Activated CD8-positive, alpha-beta memory T cell treated with anti-CD3 and anti-CD28 coated beads, Interleukin-2, amount 10 ng/mL, durations not matched to agents 7 days and 5 days (primary cell): ENCODE measurements around the gene AP3S2. TPM values are rescaled to one million over a fixed set of nuclear protein-coding genes. Genes with fewer than 3 reads are reported as not detected.
"Not testable (repeated sequence)": the region's sequence is repeated elsewhere in the genome, so short reads cannot be mapped to it uniquely, and the experiment has no call there.

Experiments
- ATAC-seq: fragments of 150-1000 bp; cut with Tn5 transposase; one replicate; pipeline ENCODE4 v1.10.0; 2021; ENCODE audit warnings: moderate library complexity
- CTCF ChIA-PET: fragments of 350-600 bp; sonication (Branson Sonifier 250); formaldehyde crosslinking; loops from one replicate; lab custom pipeline; 2021; ENCODE audit warnings: antibody characterized with exemption; lab: Charles Lee
- DNase-seq: peaks from one replicate; pipeline ENCODE4 v3.0.0-alpha.2; 2020
- H3K27ac Mint-ChIP-seq: one replicate; pipeline ENCODE4 v1.8.0; 2021; ENCODE audit warnings: mild to moderate bottlenecking, mixed read lengths
- H3K27me3 Mint-ChIP-seq: one replicate; pipeline ENCODE4 v1.8.0; 2021; ENCODE audit warnings: mixed read lengths
- H3K36me3 Mint-ChIP-seq: one replicate; pipeline ENCODE4 v1.8.0; 2021; ENCODE audit warnings: mild to moderate bottlenecking, mixed read lengths
- H3K4me1 Mint-ChIP-seq: one replicate; pipeline ENCODE4 v1.8.0; 2021; ENCODE audit warnings: mixed read lengths
- H3K4me3 Mint-ChIP-seq: one replicate; pipeline ENCODE4 v1.8.0; 2021; ENCODE audit warnings: mild to moderate bottlenecking, moderate library complexity, mixed read lengths
- H3K9me3 Mint-ChIP-seq: one replicate; pipeline ENCODE4 v1.8.0; 2022; ENCODE audit warnings: low read depth, mixed read lengths
- total RNA-seq, 2 experiments: library from RNA; stranded (reverse); gene quantifications; one replicate each; pipeline ENCODE4 v1.2.3, GENCODE V29; 2021

Gene AP3S2
- total RNA-seq, 2 experiments from 2014 or later, result 22.2 to 26.5 TPM

- DNase-seq (no peak), ATAC-seq (no peak)
- Mint-ChIP-seq H3K4me3 (no peak overlapping the region), H3K36me3 (no peaks in the 10 kb centered on the region), H3K9me3 (no peaks in the 10 kb centered on the region), H3K27ac (no peak overlapping the region), H3K4me1 (no peaks in the 10 kb centered on the region), H3K27me3 (no peaks in the 10 kb centered on the region)
- CTCF ChIA-PET, result interaction anchor here (1.3 kb wide), 1 partner anchor 41 kb away, joined by 3 read pairs; no protein-coding TSS in a partner anchor
Measured at GRCh38 chr15:89802231-89802928, 91.4 kb downstream of the AP3S2 start.

- Mint-ChIP-seq H3K36me3 (no peaks in the 10 kb centered on the region), H3K27ac (no peak overlapping the region), H3K4me1 (no peaks in the 10 kb centered on the region), H3K9me3 (no peaks in the 10 kb centered on the region), H3K27me3 (peaks cover 2% of the 10 kb centered on the region), H3K4me3 (no peak overlapping the region)
- no peak for ATAC-seq
- CTCF ChIA-PET, result no interaction called here
- no peak for DNase-seq
Measured at GRCh38 chr15:89801471-89802195, 92.2 kb downstream of the AP3S2 start.

DNA sequence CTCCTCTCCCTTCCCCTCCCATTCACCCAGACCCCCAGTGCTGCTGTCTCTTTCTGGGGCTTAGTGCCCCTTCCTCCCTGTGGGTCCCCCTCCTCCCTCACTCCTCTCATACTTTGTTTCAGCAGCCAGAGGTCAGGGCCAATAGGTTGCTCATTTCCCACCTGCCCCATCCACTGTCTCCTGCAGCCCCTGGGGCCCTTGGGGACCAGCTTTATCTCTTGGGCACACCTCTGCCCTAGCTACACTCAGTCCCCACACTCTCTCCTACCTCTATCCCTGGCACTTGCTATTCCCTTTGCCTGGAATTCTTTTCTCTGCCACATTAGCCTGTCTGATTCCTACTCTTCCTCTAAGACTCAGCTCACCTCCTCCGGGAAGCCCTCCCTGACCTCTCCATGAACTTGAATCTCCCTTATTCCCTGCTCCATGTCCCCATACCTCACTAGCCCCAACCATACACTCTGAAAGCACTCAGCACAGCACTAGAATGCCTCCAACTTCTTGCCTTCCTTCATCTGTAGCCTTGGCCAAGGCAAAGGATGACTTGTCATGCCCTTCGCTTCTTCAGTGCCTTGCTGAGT lies 93.8 kb downstream of the AP3S2 start:
- Mint-ChIP-seq H3K4me1 (no peaks in the 10 kb centered on the region), H3K36me3 (no peaks in the 10 kb centered on the region), H3K9me3 (no peaks in the 10 kb centered on the region), H3K27ac (no peak overlapping the region), H3K4me3 (no peak overlapping the region), H3K27me3 (peaks cover 9% of the 10 kb centered on the region)
- no peak for ATAC-seq
- no peak for DNase-seq
- CTCF ChIA-PET, result no interaction called here

DNA sequence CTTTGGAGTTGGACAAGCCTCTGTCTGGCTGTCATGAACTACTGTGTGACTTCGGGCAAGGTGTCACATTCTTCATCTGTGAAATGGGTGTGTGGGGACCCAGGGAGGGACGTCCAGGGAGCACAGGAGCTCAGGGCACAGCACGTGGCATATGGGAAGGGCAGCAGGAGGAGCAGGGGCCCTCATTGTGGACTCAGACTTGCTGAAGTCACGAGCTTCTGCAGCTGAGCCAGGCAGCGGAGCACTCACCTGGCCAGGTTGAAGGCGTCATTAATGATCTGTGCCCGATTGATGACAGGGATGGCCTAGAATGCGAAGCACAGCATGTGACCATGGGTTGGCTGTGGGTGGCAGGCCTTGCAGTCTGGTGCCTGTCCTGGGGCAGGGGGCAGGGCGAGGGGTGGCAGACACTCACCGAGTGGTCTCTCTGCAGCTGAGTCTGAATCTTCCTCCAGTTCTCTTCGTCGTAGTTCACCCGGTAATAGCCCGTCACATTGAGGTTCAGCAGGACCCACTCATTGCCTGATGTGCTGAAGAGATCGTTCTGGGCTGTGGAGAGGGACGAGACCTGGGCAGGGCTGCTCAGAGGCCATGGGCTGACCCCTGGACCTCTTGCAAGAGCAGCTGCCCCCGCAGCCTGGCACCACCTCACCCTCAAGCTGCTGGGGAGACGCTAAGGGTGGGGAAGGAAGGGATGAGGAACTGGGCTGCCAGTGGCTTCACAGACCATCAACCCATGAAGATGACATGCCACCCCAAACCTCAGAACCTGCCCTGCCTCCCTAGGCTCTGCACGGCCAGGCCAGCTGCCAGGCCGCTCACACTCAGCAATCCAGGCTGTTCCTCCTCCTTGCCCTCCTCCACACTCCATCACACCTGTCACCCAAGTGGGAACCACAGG lies 94.5 kb downstream of the AP3S2 start:
- no peaks in the 10 kb centered on the region for H3K36me3 Mint-ChIP-seq
- ATAC-seq (no peak), DNase-seq (no peak)
- H3K9me3 Mint-ChIP-seq, result no peaks in the 10 kb centered on the region
- CTCF ChIA-PET, result interaction anchor here (1.0 kb wide), 1 partner anchor 76 kb away, joined by 3 read pairs; no protein-coding TSS in a partner anchor
- H3K27ac Mint-ChIP-seq, result no peak overlapping the region
- H3K4me3 Mint-ChIP-seq, result no peak overlapping the region
- H3K27me3 Mint-ChIP-seq, result peaks cover 13% of the 10 kb centered on the region
- H3K4me1 Mint-ChIP-seq, result no peaks in the 10 kb centered on the region

- CTCF ChIA-PET, result interaction anchor here (1.0 kb wide), 1 partner anchor 77 kb away, joined by 3 read pairs; no protein-coding TSS in a partner anchor
Measured at GRCh38 chr15:89797678-89798201, 96.1 kb downstream of the AP3S2 start.

DNA sequence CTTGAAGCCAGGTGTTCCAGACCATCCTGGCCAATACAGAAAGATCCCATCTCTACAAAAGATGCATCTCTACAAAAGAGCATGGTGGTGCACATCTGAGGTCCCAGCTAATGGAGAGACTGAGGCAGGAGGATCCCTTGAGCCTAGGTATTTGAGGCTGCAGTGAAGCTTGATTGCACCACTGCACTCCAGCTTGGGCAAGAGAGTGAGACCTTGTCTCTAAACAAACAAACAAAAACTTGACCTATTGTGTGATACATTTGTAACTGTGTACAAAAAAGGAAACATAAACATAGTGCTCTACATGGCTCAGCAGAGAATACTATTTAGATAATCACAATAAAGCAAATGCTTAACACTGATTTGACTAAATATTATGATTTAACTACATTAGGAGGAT lies 97.8 kb downstream of the AP3S2 start:
- Mint-ChIP-seq H3K4me1 (no peaks in the 10 kb centered on the region), H3K4me3 (no peak overlapping the region)

More at GRCh38 chr15:89797678-89798201, 96.1 kb downstream of the AP3S2 start:
- ATAC-seq (no peak), DNase-seq (no peak)
- H3K27ac Mint-ChIP-seq, result no peak overlapping the region
- no peaks in the 10 kb centered on the region for H3K36me3 Mint-ChIP-seq
- peaks cover 16% of the 10 kb centered on the region for H3K27me3 Mint-ChIP-seq
- H3K4me1 Mint-ChIP-seq, result no peaks in the 10 kb centered on the region
- H3K4me3 Mint-ChIP-seq, result no peak overlapping the region
- H3K9me3 Mint-ChIP-seq, result no peaks in the 10 kb centered on the region

GRCh38 chr15:89794627-89795241 lies 99.1 kb downstream of the AP3S2 start:
- Mint-ChIP-seq H3K4me1 (no peaks in the 10 kb centered on the region), H3K27me3 (peaks cover 16% of the 10 kb centered on the region), H3K4me3 (no peak overlapping the region), H3K36me3 (no peaks in the 10 kb centered on the region), H3K27ac (no peak overlapping the region), H3K9me3 (no peaks in the 10 kb centered on the region)
- CTCF ChIA-PET, result no interaction called here
- no peak for DNase-seq
- no peak for ATAC-seq

More for the DNA sequence above, 97.8 kb downstream of the AP3S2 start:
- Mint-ChIP-seq H3K27ac (no peak overlapping the region), H3K36me3 (no peaks in the 10 kb centered on the region), H3K27me3 (peaks cover 16% of the 10 kb centered on the region), H3K9me3 (no peaks in the 10 kb centered on the region)
- ATAC-seq (no peak), DNase-seq (no peak)
- CTCF ChIA-PET, result no interaction called here

DNA sequence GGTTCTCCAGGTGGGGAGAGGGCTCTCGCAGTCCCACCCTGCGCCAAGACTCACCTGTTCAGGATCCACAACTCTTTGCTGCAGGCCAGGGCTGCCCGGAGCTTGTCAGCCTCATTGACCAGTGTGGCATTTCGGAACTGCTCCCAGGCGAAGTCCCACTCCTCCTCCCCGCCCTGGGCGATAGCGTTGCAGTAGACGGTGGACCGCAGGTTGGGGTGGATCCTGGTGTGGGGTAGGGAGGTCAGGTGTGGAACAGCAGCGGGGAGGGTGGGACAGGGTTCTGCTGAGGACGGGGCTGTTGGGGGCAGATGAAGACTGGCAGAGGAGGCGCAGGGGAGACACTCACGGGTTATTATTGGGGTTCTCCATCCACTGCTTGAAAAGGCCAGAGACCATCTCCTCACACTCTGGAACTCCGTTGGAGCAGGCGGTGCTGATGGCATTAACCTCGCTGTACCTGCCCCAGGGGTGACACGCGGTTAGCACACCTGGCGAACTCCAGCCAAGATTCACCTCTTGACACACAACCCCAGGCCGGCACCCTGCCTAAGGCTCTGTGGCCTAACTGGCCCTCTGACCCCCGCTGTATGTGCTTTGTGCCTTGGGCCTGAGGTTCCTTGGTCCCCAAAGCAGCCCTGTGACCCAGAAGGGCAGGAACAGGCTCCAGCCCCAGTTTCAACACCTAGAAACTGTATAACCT lies 101.5 kb downstream of the AP3S2 start:
- H3K4me3 Mint-ChIP-seq, result no peak overlapping the region
- CTCF ChIA-PET, result no interaction called here

GRCh38 chr15:89790661-89791060 lies 103.1 kb downstream of the AP3S2 start:
- H3K27me3 Mint-ChIP-seq, result peaks cover 27% of the 10 kb centered on the region
- no peak overlapping the region for H3K27ac Mint-ChIP-seq
- CTCF ChIA-PET, result interaction anchor here (1.4 kb wide), 1 partner anchor 50 kb away, joined by 3 read pairs; no protein-coding TSS in a partner anchor
- peaks cover 4% of the 10 kb centered on the region for H3K9me3 Mint-ChIP-seq
- no peak overlapping the region for H3K4me3 Mint-ChIP-seq
- DNase-seq (no peak), ATAC-seq (no peak)
- H3K36me3 Mint-ChIP-seq, result peaks cover 3% of the 10 kb centered on the region
- no peaks in the 10 kb centered on the region for H3K4me1 Mint-ChIP-seq

More for the DNA sequence above, 101.5 kb downstream of the AP3S2 start:
- ATAC-seq (no peak), DNase-seq (no peak)
- H3K9me3 Mint-ChIP-seq, result peaks cover 4% of the 10 kb centered on the region
- H3K4me1 Mint-ChIP-seq, result no peaks in the 10 kb centered on the region
- H3K27me3 Mint-ChIP-seq, result peaks cover 26% of the 10 kb centered on the region
- peaks cover 3% of the 10 kb centered on the region for H3K36me3 Mint-ChIP-seq
- H3K27ac Mint-ChIP-seq, result no peak overlapping the region

GRCh38 chr15:89790206-89790605 lies 103.6 kb downstream of the AP3S2 start:
- H3K4me1 Mint-ChIP-seq, result no peaks in the 10 kb centered on the region
- CTCF ChIA-PET, result interaction anchor here (0.7 kb wide), 1 partner anchor 312 kb away, joined by 3 read pairs; the partner anchor contains the start of gene IDH2
- H3K4me3 Mint-ChIP-seq, result no peak overlapping the region
- DNase-seq (no peak), ATAC-seq (no peak)
- peaks cover 3% of the 10 kb centered on the region for H3K36me3 Mint-ChIP-seq
- H3K27ac Mint-ChIP-seq, result no peak overlapping the region
- H3K9me3 Mint-ChIP-seq, result peaks cover 4% of the 10 kb centered on the region
- H3K27me3 Mint-ChIP-seq, result peaks cover 23% of the 10 kb centered on the region

DNA sequence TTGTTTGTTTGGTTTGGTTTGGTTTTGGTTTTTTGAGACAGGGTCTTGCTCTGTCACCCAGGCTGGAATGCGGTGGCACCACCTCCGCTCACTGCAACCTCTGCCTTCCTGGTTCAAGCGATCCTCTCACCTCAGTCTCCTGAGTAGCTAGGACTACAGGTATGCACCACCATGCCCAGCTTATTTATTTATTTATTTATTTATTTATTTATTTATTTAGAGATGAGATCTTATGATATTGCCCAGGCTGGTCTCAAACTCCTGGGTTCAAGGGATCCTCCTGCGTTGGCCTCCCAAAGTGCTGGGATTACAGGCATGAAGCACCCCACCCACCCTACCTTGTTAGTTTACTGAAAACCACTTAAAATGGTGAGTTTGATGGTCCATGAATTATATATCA lies 105.2 kb downstream of the AP3S2 start:
- ATAC-seq, H3K4me1 Mint-ChIP-seq, CTCF ChIA-PET, H3K4me3 Mint-ChIP-seq, H3K9me3 Mint-ChIP-seq, H3K27ac Mint-ChIP-seq, DNase-seq, H3K36me3 Mint-ChIP-seq: not testable (repeated sequence)
- H3K27me3 Mint-ChIP-seq, result peaks cover 15% of the 10 kb centered on the region

DNA sequence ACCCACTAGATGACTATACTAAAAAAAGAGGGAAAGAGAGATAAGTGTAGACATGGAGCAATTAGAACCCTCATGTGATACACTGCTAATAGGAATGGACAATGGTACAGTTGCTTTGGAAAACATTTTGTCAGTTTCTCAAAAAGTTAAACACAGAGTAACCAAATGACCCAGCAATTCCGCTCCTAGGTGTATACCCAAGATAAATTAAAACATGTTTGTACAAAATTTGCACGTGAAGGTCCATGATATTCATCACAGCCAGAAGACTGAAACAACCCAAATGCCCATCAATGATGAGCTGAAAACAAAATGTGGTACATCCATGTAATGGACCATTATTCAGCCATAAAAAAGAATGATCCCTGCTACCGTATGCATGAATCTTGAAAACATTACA lies 105.8 kb downstream of the AP3S2 start:
- DNase-seq (no peak), ATAC-seq (no peak)
- no peak overlapping the region for H3K27ac Mint-ChIP-seq
- H3K4me3 Mint-ChIP-seq, result no peak overlapping the region
- H3K4me1 Mint-ChIP-seq, result no peaks in the 10 kb centered on the region
- H3K9me3 Mint-ChIP-seq, result peaks cover 4% of the 10 kb centered on the region
- peaks cover 15% of the 10 kb centered on the region for H3K27me3 Mint-ChIP-seq
- H3K36me3 Mint-ChIP-seq, result peaks cover 3% of the 10 kb centered on the region
- CTCF ChIA-PET, result no interaction called here
